Liver (tissue), 9 donors: ENCODE data around the gene THSD4. TPM values are rescaled to one million over a fixed set of nuclear protein-coding genes. Genes with fewer than 3 reads are reported as not detected.

Experiments
- DNase-seq: peaks from one replicate; pipeline ENCODE4 v3.0.0-alpha.2; 2017; ENCODE audit warnings: low spot score
- H3K27ac ChIP-seq, 2 donors: one replicate each; pipeline ENCODE4 v1.7.0; 2013; ENCODE audit warnings: inconsistent platforms in 2 of 2, low read length in 2 of 2, control low read depth in 1 of 2, low read depth in 1 of 2, mild to moderate bottlenecking in 1 of 2
- H3K27me3 ChIP-seq, 4 donors: one replicate each; pipeline versions ENCODE4 v1.6.1 to v1.7.0; 2013; ENCODE audit warnings: low read length in 3 of 4, inconsistent platforms in 1 of 4, mild to moderate bottlenecking in 1 of 4, moderate library complexity in 1 of 4; ENCODE audit not compliant: control insufficient read depth in 4 of 4, insufficient read depth in 4 of 4
- H3K36me3 ChIP-seq, 4 donors: one replicate each; pipeline versions ENCODE4 v1.6.1 to v1.7.0; 2013; ENCODE audit warnings: low read length in 3 of 4, mild to moderate bottlenecking in 3 of 4, low read depth in 1 of 4, moderate library complexity in 1 of 4; ENCODE audit not compliant: control insufficient read depth in 4 of 4, insufficient read depth in 3 of 4
- H3K4me1 ChIP-seq, 4 donors: one replicate each; pipeline versions ENCODE4 v1.6.1 to v1.7.0; 2013; ENCODE audit warnings: low read length in 3 of 4, mild to moderate bottlenecking in 3 of 4, moderate library complexity in 1 of 4; ENCODE audit not compliant: control insufficient read depth in 4 of 4, insufficient read depth in 4 of 4
- H3K4me3 ChIP-seq, 3 donors: one replicate each; pipeline versions ENCODE4 v1.6.1 to v1.7.0; 2013; ENCODE audit warnings: low read length in 3 of 3, control low read depth in 1 of 3, low read depth in 1 of 3, mild to moderate bottlenecking in 1 of 3
- H3K9ac ChIP-seq, 2 donors: one replicate each; pipeline ENCODE4 v1.7.0; 2013; ENCODE audit warnings: low read length in 2 of 2, mild to moderate bottlenecking in 2 of 2, moderate library complexity in 2 of 2, control low read depth in 1 of 2, low read depth in 1 of 2
- H3K9me3 ChIP-seq, 4 donors: one replicate each; pipeline versions ENCODE4 v1.6.1 to v1.7.0; 2013; ENCODE audit warnings: low read length in 3 of 4; ENCODE audit not compliant: control insufficient read depth in 4 of 4
- ATF3 ChIP-seq: IDR thresholded peaks from 2 replicates; pipeline ENCODE4 v1.6.1; 2016; ENCODE audit warnings: antibody characterized with exemption
- CTCF ChIP-seq: fragments of 150-350 bp; IDR thresholded peaks from 2 replicates; pipeline ENCODE4 v1.5.1; 2017; ENCODE audit warnings: improper control_type of control experiment, low read depth, low read length; ENCODE audit not compliant: missing input control
- EGR1 ChIP-seq, 2 donors: IDR thresholded peaks; 2 replicates each; pipeline ENCODE4 v1.6.1; 2016 to 2018; ENCODE audit warnings: antibody characterized with exemption in 2 of 2, low read depth in 2 of 2
- FOXA2 ChIP-seq: IDR thresholded peaks from 2 replicates; pipeline ENCODE4 v1.6.1; 2016; ENCODE audit warnings: antibody characterized with exemption
- GABPA ChIP-seq, 2 donors: IDR thresholded peaks in 1 of 2; conservative IDR thresholded peaks in 1 of 2; 2 replicates each; pipeline ENCODE4 v1.6.1; 2016; ENCODE audit warnings: antibody characterized with exemption in 2 of 2, mild to moderate bottlenecking in 1 of 2, moderate library complexity in 1 of 2
- HNF4A ChIP-seq, 2 donors: conservative IDR thresholded peaks; 2 replicates each; pipeline ENCODE4 v1.6.1; 2016; ENCODE audit warnings: antibody characterized with exemption in 2 of 2, mild to moderate bottlenecking in 2 of 2
- HNF4G ChIP-seq: IDR thresholded peaks from 2 replicates; pipeline ENCODE4 v1.6.1; 2016; ENCODE audit warnings: antibody characterized with exemption
- JUND ChIP-seq, 2 donors: IDR thresholded peaks; 2 replicates each; pipeline ENCODE4 v1.6.1; 2016; ENCODE audit warnings: antibody characterized with exemption in 2 of 2
- MAX ChIP-seq: IDR thresholded peaks from 2 replicates; pipeline ENCODE4 v1.6.1; 2016; ENCODE audit warnings: antibody characterized with exemption
- NR2F2 ChIP-seq: IDR thresholded peaks from 2 replicates; pipeline ENCODE4 v1.6.1; 2016; ENCODE audit warnings: antibody characterized with exemption
- RAD21 ChIP-seq, 2 donors: IDR thresholded peaks; 2 replicates each; pipeline ENCODE4 v1.6.1; 2016; ENCODE audit warnings: antibody characterized with exemption in 2 of 2, mild to moderate bottlenecking in 2 of 2
- REST ChIP-seq: IDR thresholded peaks from 2 replicates; pipeline ENCODE4 v1.6.1; 2016; ENCODE audit warnings: antibody characterized with exemption, mild to moderate bottlenecking
- RXRA ChIP-seq, 2 donors: IDR thresholded peaks; 2 replicates each; pipeline ENCODE4 v1.6.1; 2017 to 2018; ENCODE audit warnings: antibody characterized with exemption in 2 of 2, mild to moderate bottlenecking in 1 of 2
- SP1 ChIP-seq: IDR thresholded peaks from 2 replicates; pipeline ENCODE4 v1.6.1; 2018; ENCODE audit warnings: antibody characterized with exemption, mild to moderate bottlenecking
- YY1 ChIP-seq: IDR thresholded peaks from 2 replicates; pipeline ENCODE4 v1.6.1; 2016; ENCODE audit warnings: antibody characterized with exemption, mild to moderate bottlenecking
- ZBTB33 ChIP-seq: IDR thresholded peaks from 2 replicates; pipeline ENCODE4 v1.6.1; 2016; ENCODE audit warnings: antibody characterized with exemption
- WGBS: extraction: QIAGEN DNeasy Blood & Tissue Kit; methylation state at CpG from one replicate; pipeline ENCODE4 v1.1.7; 2013; 5-methylcytosine and 5-hydroxymethylcytosine counted together
- polyA plus RNA-seq, 2 donors: library from polyadenylated mRNA; stranded (reverse) in 1 of 2; unstranded in 1 of 2; fragments of 200-250 nt in 1 of 2; fragments of >200 nt in 1 of 2; fragmentation: Nextera tagmentation in 1 of 2; extraction: Ambion mirVana in 1 of 2; gene quantifications; one replicate each; pipeline versions ENCODE4 v1.2.1 to v1.2.3, GENCODE V29; 2013 to 2015
- total RNA-seq, 2 donors: library from RNA; depleted of rRNA; stranded (reverse); fragments of >200 nt; gene quantifications; one replicate each; pipeline ENCODE4 v1.2.3, GENCODE V29; 2014
- donor health status: healthy.
- donor health status: healthy.
- donor health status: healthy.
- donor health status: healthy.
- donor health status: healthy.

Gene THSD4
- total and polyA plus RNA-seq, 4 donors = 0.23 to 11.5 (median 1.9) TPM

GRCh38 chr15:71659730-71660067 is 544.4 kb downstream of the THSD4 start:
- 87% methylated on average over 4 of the region's 4 CpGs for WGBS
- Histone ChIP-seq H3K27ac (peak overlapping the region; percentile 44 to 81), H3K27me3 (no peaks in the 10 kb centered on the region), H3K4me1 (peaks cover 5 to 64% (median 49%) of the 10 kb centered on the region in 4 donors), H3K4me3 (no peak overlapping the region), H3K36me3 (no peaks in the 10 kb centered on the region), H3K9ac (no peak overlapping the region), H3K9me3 (no peaks in the 10 kb centered on the region)
- DNase-seq = no peak
- TF ChIP-seq SP1 = no peak

- Histone ChIP-seq H3K36me3 (no peaks in the 10 kb centered on the region), H3K4me1 (peaks cover 4 to 56% (median 45%) of the 10 kb centered on the region in 4 donors), H3K9me3 (no peaks in the 10 kb centered on the region), H3K27ac (peak overlapping the region; percentile 44 to 81), H3K4me3 (no peak overlapping the region), H3K9ac (no peak overlapping the region), H3K27me3 (no peaks in the 10 kb centered on the region)
- TF ChIP-seq EGR1 (IDR thresholded peaks at IDR 0.05; ENCODE audit: low read depth in 2 of 2) (no peak), YY1 (no peak), HNF4G (no peak), JUND (IDR thresholded peaks at IDR 0.05) (no peak), HNF4A (conservative IDR thresholded peaks at IDR 0.05) (no peak), RXRA (IDR thresholded peaks at IDR 0.05) (no peak), MAX (no peak), RAD21 (IDR thresholded peaks at IDR 0.05) (no peak), NR2F2 (no peak), CTCF (no peak), FOXA2 (no peak), ATF3 (no peak), ZBTB33 (no peak), GABPA (IDR thresholded peaks at IDR 0.05 in 1 of 2, conservative IDR thresholded peaks at IDR 0.05 in 1 of 2) (no peak)
- 48% methylated on average over 15 of the region's 15 CpGs for WGBS
- no peak for DNase-seq
Observed at GRCh38 chr15:71660501-71660900, 545.2 kb downstream of the THSD4 start.

GRCh38 chr15:71662306-71662705 is 547.0 kb downstream of the THSD4 start:
- H3K4me1 ChIP-seq = peaks cover 3 to 47% (median 38%) of the 10 kb centered on the region in 4 donors
- H3K9ac ChIP-seq = no peak overlapping the region
- no peak for DNase-seq
- no peak overlapping the region for H3K4me3 ChIP-seq
- no peaks in the 10 kb centered on the region for H3K27me3 ChIP-seq
- no peaks in the 10 kb centered on the region for H3K9me3 ChIP-seq
- no peaks in the 10 kb centered on the region for H3K36me3 ChIP-seq
- H3K27ac ChIP-seq = peak overlapping the region in 1 of 2 donors; percentile 26
- 61% methylated on average over 1 of the region's 1 CpG for WGBS
- no peak for TF ChIP-seq CTCF
- TF ChIP-seq MAX = no peak
- no peak for TF ChIP-seq REST
- no peak for TF ChIP-seq HNF4A (conservative IDR thresholded peaks at IDR 0.05)
- no peak for TF ChIP-seq RXRA (IDR thresholded peaks at IDR 0.05)
- no peak for TF ChIP-seq NR2F2
- TF ChIP-seq JUND (IDR thresholded peaks at IDR 0.05) = no peak
- TF ChIP-seq RAD21 (IDR thresholded peaks at IDR 0.05) = no peak
- TF ChIP-seq ATF3 = no peak
- TF ChIP-seq YY1 = no peak
- no peak for TF ChIP-seq FOXA2
